Uterus (tissue), 4 donors: ENCODE results near the gene RASGEF1C. TPM values are rescaled to one million over a fixed set of nuclear protein-coding genes. Genes with fewer than 3 reads are reported as not detected.

Experiments
- DNase-seq, 2 donors: peaks; one replicate each; pipeline ENCODE4 v3.0.0-alpha.2; 2019 to 2020
- H3K27ac ChIP-seq, 2 donors: fragments of 200-600 bp; sonication (generic); 1 replicate in 1 of 2; 2 replicates in 1 of 2; pipeline ENCODE4 v1.5.1; 2016 to 2018
- H3K27me3 ChIP-seq, 2 donors: fragments of 200-600 bp; sonication (generic); one replicate each; pipeline ENCODE4 v1.5.1; 2018 to 2019; ENCODE audit warnings: control low read depth in 1 of 2
- H3K36me3 ChIP-seq, 2 donors: fragments of 200-600 bp; sonication (generic); one replicate each; pipeline ENCODE4 v1.5.1; 2019; ENCODE audit warnings: control low read depth in 1 of 2
- H3K4me1 ChIP-seq, 2 donors: fragments of 200-600 bp; sonication (generic); one replicate each; pipeline ENCODE4 v1.5.1; 2018 to 2019; ENCODE audit warnings: control low read depth in 1 of 2
- H3K4me3 ChIP-seq, 2 donors: fragments of 200-600 bp; sonication (generic); 1 replicate in 1 of 2; 2 replicates in 1 of 2; pipeline ENCODE4 v1.5.1; 2018 to 2019; ENCODE audit warnings: mild to moderate bottlenecking in 1 of 2
- H3K9me3 ChIP-seq, 2 donors: fragments of 200-600 bp; sonication (generic); one replicate each; pipeline ENCODE4 v1.5.1; 2019; ENCODE audit warnings: control low read depth in 1 of 2
- CTCF ChIP-seq, 4 experiments: fragments of 200-600 bp in 2 of 4; fragments of 450-650 bp in 2 of 4; sonication (generic) in 2 of 4; IDR thresholded peaks; one replicate each; pipeline ENCODE4 v1.5.1; 2016 to 2019; ENCODE audit warnings: antibody characterized with exemption in 4 of 4, mild to moderate bottlenecking in 2 of 4, moderate library complexity in 1 of 4
- POLR2A ChIP-seq, 2 donors: fragments of 450-650 bp; IDR thresholded peaks; one replicate each; pipeline ENCODE4 v1.6.1; 2016; ENCODE audit warnings: antibody characterized with exemption in 2 of 2, mild to moderate bottlenecking in 1 of 2, moderate library complexity in 1 of 2
- intact Hi-C: fragments of 100-400 bp; cut with DNase I; formaldehyde crosslinking; loops from one replicate; pipeline ENCODE4 v1.15.1; 2023; ENCODE audit warnings: low total_unique reads
- total RNA-seq, 4 donors: library from RNA; depleted of rRNA in 3 of 4; stranded (reverse); fragments of >200 nt in 3 of 4; gene quantifications; one replicate each; pipeline versions ENCODE4 v1.1.0 to v1.2.4, GENCODE V29; 2014 to 2023
- donor health status: DM: yes; HTN: yes; CAD: no.

Gene RASGEF1C
- total RNA-seq, 4 donors from 2014 or later, result 1.2 TPM; not detected in 3

GRCh38 chr5:180143656-180144364 lies 65.2 kb downstream of the RASGEF1C start:
- H3K27me3 ChIP-seq, result no peaks in the 10 kb centered on the region
- intact Hi-C loops, result no loop called here
- no peaks in the 10 kb centered on the region for H3K4me1 ChIP-seq
- no peak overlapping the region for H3K27ac ChIP-seq
- H3K9me3 ChIP-seq, result no peaks in the 10 kb centered on the region
- no peak overlapping the region for H3K4me3 ChIP-seq
- DNase-seq, result no peak
- H3K36me3 ChIP-seq, result no peaks in the 10 kb centered on the region
- no peak for TF ChIP-seq POLR2A (IDR thresholded peaks at IDR 0.05)
- TF ChIP-seq CTCF (IDR thresholded peaks at IDR 0.05), result no peak

GRCh38 chr5:180142824-180143610 lies 66.0 kb downstream of the RASGEF1C start:
- DNase-seq, result no peak
- Histone ChIP-seq H3K9me3 (no peaks in the 10 kb centered on the region), H3K27ac (no peak overlapping the region), H3K36me3 (no peaks in the 10 kb centered on the region), H3K27me3 (no peaks in the 10 kb centered on the region), H3K4me3 (no peak overlapping the region), H3K4me1 (no peaks in the 10 kb centered on the region)
- intact Hi-C loops, result no loop called here
- TF ChIP-seq CTCF (IDR thresholded peaks at IDR 0.05) (no peak), POLR2A (IDR thresholded peaks at IDR 0.05) (no peak)

GRCh38 chr5:180142021-180142765 lies 66.8 kb downstream of the RASGEF1C start:
- no peaks in the 10 kb centered on the region for H3K36me3 ChIP-seq
- H3K4me3 ChIP-seq, result no peak overlapping the region
- no peaks in the 10 kb centered on the region for H3K4me1 ChIP-seq
- no peak for DNase-seq
- H3K9me3 ChIP-seq, result no peaks in the 10 kb centered on the region
- no peak for TF ChIP-seq POLR2A (IDR thresholded peaks at IDR 0.05)
- no peak for TF ChIP-seq CTCF (IDR thresholded peaks at IDR 0.05)
- no peak overlapping the region for H3K27ac ChIP-seq
- intact Hi-C loops, result no loop called here
- H3K27me3 ChIP-seq, result no peaks in the 10 kb centered on the region

GRCh38 chr5:180141068-180141660 lies 67.8 kb downstream of the RASGEF1C start:
- Histone ChIP-seq H3K27me3 (no peaks in the 10 kb centered on the region), H3K9me3 (no peaks in the 10 kb centered on the region), H3K4me1 (no peaks in the 10 kb centered on the region), H3K4me3 (no peak overlapping the region), H3K36me3 (no peaks in the 10 kb centered on the region), H3K27ac (no peak overlapping the region)
- intact Hi-C loops, result no loop called here
- peak in 1 of 2 donors; percentile 6 for DNase-seq
- TF ChIP-seq POLR2A (IDR thresholded peaks at IDR 0.05), result no peak
- no peak for TF ChIP-seq CTCF (IDR thresholded peaks at IDR 0.05)
